Measurements from ENCODE around the gene SLC26A1. TPM values are rescaled to one million over a fixed set of nuclear protein-coding genes. Genes with fewer than 3 reads are reported as not detected.

Gene SLC26A1
- total RNA-seq, 6 experiments from 2014 or later: 9.6 to 30.9 (median 23.0) TPM

- DNase-seq (no peak), ATAC-seq (no peak)
- Histone ChIP-seq H3K27ac (no peak overlapping the region), H3K27me3 (no peaks in the 10 kb centered on the region), H3K4me3 (no peak overlapping the region), H3K36me3 (peaks cover 0 to 4% (median 0%) of the 10 kb centered on the region in 4 donors), H3K9me3 (no peaks in the 10 kb centered on the region), H3K4me1 (no peaks in the 10 kb centered on the region)
- no CpG with 5 or more reads among the region's 13 CpGs for WGBS (ENCODE audit: insufficient coverage, low coverage, low lambda C conversion rate, missing lambda C conversion rate)
- TF ChIP-seq POLR2A (IDR thresholded peaks at IDR 0.05): no peak
- TF ChIP-seq CTCF (IDR thresholded peaks at IDR 0.05): no peak
- intact Hi-C loops (cut with DNase I): no loop called here
Observed at GRCh38 chr4:953574-953915, 39.7 kb downstream of the SLC26A1 start.

- ATAC-seq: no peak
- no peaks in the 10 kb centered on the region for H3K4me1 ChIP-seq
- no peak for DNase-seq
- no peak overlapping the region for H3K4me3 ChIP-seq
- H3K9me3 ChIP-seq: no peaks in the 10 kb centered on the region
- 91% methylated on average over 15 of the region's 28 CpGs for WGBS (ENCODE audit: insufficient coverage, low coverage, low lambda C conversion rate, missing lambda C conversion rate)
- H3K36me3 ChIP-seq: peaks cover 0 to 4% (median 0%) of the 10 kb centered on the region in 4 donors
- no peaks in the 10 kb centered on the region for H3K27me3 ChIP-seq
- intact Hi-C loops (cut with DNase I): no loop called here
- TF ChIP-seq CTCF (IDR thresholded peaks at IDR 0.05): no peak
- no peak for TF ChIP-seq POLR2A (IDR thresholded peaks at IDR 0.05)
- no peak overlapping the region for H3K27ac ChIP-seq
Observed at GRCh38 chr4:952881-953573, 40.2 kb downstream of the SLC26A1 start.

- DNase-seq (peak in 1 of 3 donors; percentile 35), ATAC-seq (no peak)
- intact Hi-C loops (cut with DNase I): no loop called here
- no peak for TF ChIP-seq CTCF (IDR thresholded peaks at IDR 0.05)
- TF ChIP-seq POLR2A (IDR thresholded peaks at IDR 0.05): no peak
- Histone ChIP-seq H3K4me3 (no peak overlapping the region), H3K4me1 (no peaks in the 10 kb centered on the region), H3K9me3 (no peaks in the 10 kb centered on the region), H3K36me3 (peaks cover 0 to 4% (median 0%) of the 10 kb centered on the region in 4 donors), H3K27ac (no peak overlapping the region), H3K27me3 (no peaks in the 10 kb centered on the region)
- 100% methylated on average over 1 of the region's 23 CpGs for WGBS (ENCODE audit: insufficient coverage, low coverage, low lambda C conversion rate, missing lambda C conversion rate)
Observed at GRCh38 chr4:951594-952468, 41.4 kb downstream of the SLC26A1 start.

- intact Hi-C loops (cut with DNase I): no loop called here
- 78% methylated on average over 5 of the region's 7 CpGs for WGBS (ENCODE audit: insufficient coverage, low coverage, low lambda C conversion rate, missing lambda C conversion rate)
- ATAC-seq (no peak), DNase-seq (peak in 1 of 3 donors; percentile 37)
- peaks cover 0 to 4% (median 0%) of the 10 kb centered on the region in 4 donors for H3K36me3 ChIP-seq
- no peaks in the 10 kb centered on the region for H3K4me1 ChIP-seq
- no peaks in the 10 kb centered on the region for H3K27me3 ChIP-seq
- TF ChIP-seq POLR2A (IDR thresholded peaks at IDR 0.05): no peak
- no peak for TF ChIP-seq CTCF (IDR thresholded peaks at IDR 0.05)
- no peak overlapping the region for H3K4me3 ChIP-seq
- H3K27ac ChIP-seq: no peak overlapping the region
- no peaks in the 10 kb centered on the region for H3K9me3 ChIP-seq
Observed at GRCh38 chr4:951186-951585, 42.0 kb downstream of the SLC26A1 start.
